ENCODE data around the gene CCDC124. TPM values are rescaled to one million over a fixed set of nuclear protein-coding genes. Genes with fewer than 3 reads are reported as not detected.

The CCDC124 gene
- total RNA-seq, 2 donors from 2014 or later, result 44.1 to 60.8 TPM

DNA sequence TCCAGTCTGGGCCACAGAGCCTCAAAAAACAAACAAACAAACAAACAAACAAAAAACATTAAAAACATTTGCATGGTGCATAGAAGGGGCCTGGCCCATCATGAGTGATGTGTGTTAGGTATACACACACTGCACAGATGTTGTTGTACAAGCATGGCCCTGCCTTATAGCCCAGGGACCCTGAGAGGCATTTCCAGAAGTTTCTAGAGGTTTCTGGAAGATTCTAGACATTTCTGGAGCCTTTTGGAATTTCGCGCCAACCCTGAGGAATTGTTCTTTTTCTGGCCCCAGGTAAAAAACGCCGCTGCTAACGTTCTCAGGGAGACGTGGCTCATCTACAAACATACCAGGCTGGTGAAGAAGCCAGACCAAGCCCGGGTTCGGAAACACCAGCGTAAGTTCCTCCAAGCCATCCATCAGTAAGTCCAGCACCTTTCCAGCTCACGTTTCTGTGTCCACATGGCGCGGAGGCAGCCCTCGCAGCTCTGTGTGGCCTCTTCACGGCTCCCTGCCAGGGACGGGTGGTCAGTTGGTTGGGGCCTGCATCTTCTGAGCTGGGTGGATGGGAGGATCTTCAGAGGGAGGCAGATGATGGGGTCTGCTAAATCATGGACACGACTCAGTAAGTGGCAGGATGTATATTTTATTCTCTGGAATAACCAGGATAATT is 56.7 kb downstream of the CCDC124 start:
- H3K4me1 ChIP-seq (ENCODE audit: control insufficient read depth in 1 of 2, low read depth in 2 of 2), result no peaks in the 10 kb centered on the region
- TF ChIP-seq, protein P1, sequence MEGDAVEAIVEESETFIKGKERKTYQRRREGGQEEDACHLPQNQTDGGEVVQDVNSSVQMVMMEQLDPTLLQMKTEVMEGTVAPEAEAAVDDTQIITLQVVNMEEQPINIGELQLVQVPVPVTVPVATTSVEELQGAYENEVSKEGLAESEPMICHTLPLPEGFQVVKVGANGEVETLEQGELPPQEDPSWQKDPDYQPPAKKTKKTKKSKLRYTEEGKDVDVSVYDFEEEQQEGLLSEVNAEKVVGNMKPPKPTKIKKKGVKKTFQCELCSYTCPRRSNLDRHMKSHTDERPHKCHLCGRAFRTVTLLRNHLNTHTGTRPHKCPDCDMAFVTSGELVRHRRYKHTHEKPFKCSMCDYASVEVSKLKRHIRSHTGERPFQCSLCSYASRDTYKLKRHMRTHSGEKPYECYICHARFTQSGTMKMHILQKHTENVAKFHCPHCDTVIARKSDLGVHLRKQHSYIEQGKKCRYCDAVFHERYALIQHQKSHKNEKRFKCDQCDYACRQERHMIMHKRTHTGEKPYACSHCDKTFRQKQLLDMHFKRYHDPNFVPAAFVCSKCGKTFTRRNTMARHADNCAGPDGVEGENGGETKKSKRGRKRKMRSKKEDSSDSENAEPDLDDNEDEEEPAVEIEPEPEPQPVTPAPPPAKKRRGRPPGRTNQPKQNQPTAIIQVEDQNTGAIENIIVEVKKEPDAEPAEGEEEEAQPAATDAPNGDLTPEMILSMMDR (IDR thresholded peaks at IDR 0.05), result no peak
- DNase-seq (ENCODE audit: low spot score), result no peak

GRCh38 chr19:17993076-17993813 is 60.4 kb downstream of the CCDC124 start:
- ATAC-seq (ENCODE audit: insufficient number of reproducible peaks, low FRiP score, low read depth) (no peak), DNase-seq (ENCODE audit: low spot score) (no peak)
- Histone ChIP-seq H3K4me3 (no peak overlapping the region), H3K27ac (no peak overlapping the region), H3K9me3 (no peaks in the 10 kb centered on the region), H3K27me3 (replicated peaks; ENCODE audit: insufficient read depth) (no peaks in the 10 kb centered on the region), H3K4me1 (ENCODE audit: control insufficient read depth in 1 of 2, low read depth in 2 of 2) (no peaks in the 10 kb centered on the region), H3K36me3 (no peaks in the 10 kb centered on the region)
- TF ChIP-seq, protein P1 (IDR thresholded peaks at IDR 0.05), result no peak

More for the DNA sequence above, 56.7 kb downstream of the CCDC124 start:
- no peaks in the 10 kb centered on the region for H3K36me3 ChIP-seq
- no peak overlapping the region for H3K4me3 ChIP-seq
- no peak overlapping the region for H3K27ac ChIP-seq
- H3K9me3 ChIP-seq, result no peaks in the 10 kb centered on the region
- ATAC-seq (ENCODE audit: insufficient number of reproducible peaks, low FRiP score, low read depth), result no peak
- H3K27me3 ChIP-seq (replicated peaks; ENCODE audit: insufficient read depth), result no peaks in the 10 kb centered on the region

Other genes starting within 250 kb of the CCDC124 start
- 1 to 10 TPM; 2.1 to 7.7 TPM for gene UNC13A, start 244.7 kb upstream of the CCDC124 start, total RNA-seq
- 10 to 100 TPM; 31.7 to 42.9 TPM for gene MAP1S, start 213.5 kb upstream of the CCDC124 start, total RNA-seq
- 1 to 10 TPM; 8.5 to 8.9 TPM for gene FCHO1, start 181.5 kb upstream of the CCDC124 start, total RNA-seq
- 1 to 10 TPM in 1 of 2 donors, not detected in 1; 2.3 TPM for gene B3GNT3, start 137.9 kb upstream of the CCDC124 start, total RNA-seq
- gene INSL3, start 111.5 kb upstream of the CCDC124 start, total RNA-seq, result not detected
- 10 to 100 TPM; 12.7 to 35.8 TPM for gene JAK3, start 85.0 kb upstream of the CCDC124 start, total RNA-seq
- gene RPL18A, start 73.1 kb upstream of the CCDC124 start, total RNA-seq, result 100 to 1,000 TPM; 718 to 766 TPM
- gene SLC5A5, start 61.1 kb upstream of the CCDC124 start, total RNA-seq, result not detected
- under 1 TPM in 1 of 2 donors, not detected in 1; 0.99 TPM for gene KCNN1, start 34.1 kb downstream of the CCDC124 start, total RNA-seq
- 100 to 1,000 TPM; 114 to 151 TPM for gene ARRDC2, start 75.2 kb downstream of the CCDC124 start, total RNA-seq
- 1 to 10 TPM; 1.6 to 5.4 TPM for gene IL12RB1, start 153.9 kb downstream of the CCDC124 start, total RNA-seq
- gene MAST3, start 164.8 kb downstream of the CCDC124 start, total RNA-seq, result 10 to 100 TPM; 18.7 to 27.8 TPM
- gene PIK3R2, start 220.1 kb downstream of the CCDC124 start, total RNA-seq, result 10 to 100 TPM; 14.3 to 15.8 TPM
- 10 to 100 TPM; 59.4 to 72.3 TPM for gene IFI30, start 240.8 kb downstream of the CCDC124 start, total RNA-seq

Measured in thoracic aorta (tissue), 2 donors.